ENCODE measurements around the gene KIF6. TPM values are rescaled to one million over a fixed set of nuclear protein-coding genes. Genes with fewer than 3 reads are reported as not detected.
A peak's percentile ranks its signal among the peaks of the same experiment; 100 is the strongest.

KIF6 gene
- total RNA-seq, 1 donor from 2014 or later: 0.33 TPM

GRCh38 chr6:39303425-39304153 is 421.6 kb downstream of the KIF6 start:
- no peak overlapping the region for H3K27ac Mint-ChIP-seq
- no peaks in the 10 kb centered on the region for H3K9me3 Mint-ChIP-seq
- no peaks in the 10 kb centered on the region for H3K36me3 Mint-ChIP-seq (ENCODE audit: low read depth)
- intact Hi-C loops (cut with micrococcal nuclease): loop anchor here (1.0 to 5.0 kb wide), 4 partner anchors 74 to 331 kb away; partner anchors contain the start of gene KCNK5
- peaks cover 2% of the 10 kb centered on the region for H3K27me3 Mint-ChIP-seq
- peaks cover 8% of the 10 kb centered on the region for H3K4me1 Mint-ChIP-seq
- H3K4me3 Mint-ChIP-seq: no peak overlapping the region
- no peak for DNase-seq

- H3K4me1 Mint-ChIP-seq: peaks cover 8% of the 10 kb centered on the region
- H3K27me3 Mint-ChIP-seq: peaks cover 2% of the 10 kb centered on the region
- H3K4me3 Mint-ChIP-seq: peak overlapping the region; percentile 74
- H3K27ac Mint-ChIP-seq: no peak overlapping the region
- intact Hi-C loops (cut with micrococcal nuclease): loop anchor here (1.0 to 5.0 kb wide), 4 partner anchors 74 to 330 kb away; partner anchors contain the start of gene KCNK5
- H3K36me3 Mint-ChIP-seq (ENCODE audit: low read depth): no peaks in the 10 kb centered on the region
- peak; percentile 96 for DNase-seq
- H3K9me3 Mint-ChIP-seq: no peaks in the 10 kb centered on the region
These were observed 422.4 kb downstream of the KIF6 start for GRCh38 chr6:39302669-39303424.

GRCh38 chr6:39302011-39302410 is 423.2 kb downstream of the KIF6 start:
- no peaks in the 10 kb centered on the region for H3K27me3 Mint-ChIP-seq
- no peaks in the 10 kb centered on the region for H3K9me3 Mint-ChIP-seq
- intact Hi-C loops (cut with micrococcal nuclease): loop anchor here (2.0 to 5.0 kb wide), 2 partner anchors 305 to 329 kb away; no protein-coding TSS in a partner anchor
- DNase-seq: no peak
- no peak overlapping the region for H3K27ac Mint-ChIP-seq
- no peaks in the 10 kb centered on the region for H3K36me3 Mint-ChIP-seq (ENCODE audit: low read depth)
- H3K4me1 Mint-ChIP-seq: peaks cover 8% of the 10 kb centered on the region
- no peak overlapping the region for H3K4me3 Mint-ChIP-seq

GRCh38 chr6:39301606-39302005 is 423.6 kb downstream of the KIF6 start:
- H3K27ac Mint-ChIP-seq: no peak overlapping the region
- H3K36me3 Mint-ChIP-seq (ENCODE audit: low read depth): no peaks in the 10 kb centered on the region
- no peaks in the 10 kb centered on the region for H3K9me3 Mint-ChIP-seq
- intact Hi-C loops (cut with micrococcal nuclease): loop anchor here (2.0 to 5.0 kb wide), 2 partner anchors 304 to 329 kb away; no protein-coding TSS in a partner anchor
- H3K4me1 Mint-ChIP-seq: peaks cover 8% of the 10 kb centered on the region
- H3K4me3 Mint-ChIP-seq: no peak overlapping the region
- H3K27me3 Mint-ChIP-seq: no peaks in the 10 kb centered on the region
- DNase-seq: no peak

- no peaks in the 10 kb centered on the region for H3K9me3 Mint-ChIP-seq
- no peaks in the 10 kb centered on the region for H3K27me3 Mint-ChIP-seq
- peaks cover 8% of the 10 kb centered on the region for H3K4me1 Mint-ChIP-seq
- H3K4me3 Mint-ChIP-seq: no peak overlapping the region
- no peaks in the 10 kb centered on the region for H3K36me3 Mint-ChIP-seq (ENCODE audit: low read depth)
- intact Hi-C loops (cut with micrococcal nuclease): loop anchor here (5.0 kb wide), 1 partner anchor 303 kb away; no protein-coding TSS in a partner anchor
- no peak for DNase-seq
- H3K27ac Mint-ChIP-seq: no peak overlapping the region
These were observed 424.5 kb downstream of the KIF6 start for GRCh38 chr6:39300739-39301138.

- H3K9me3 Mint-ChIP-seq: no peaks in the 10 kb centered on the region
- H3K27ac Mint-ChIP-seq: no peak overlapping the region
- peaks cover 10% of the 10 kb centered on the region for H3K4me1 Mint-ChIP-seq
- no peaks in the 10 kb centered on the region for H3K36me3 Mint-ChIP-seq (ENCODE audit: low read depth)
- intact Hi-C loops (cut with micrococcal nuclease): no loop called here
- no peak for DNase-seq
- no peaks in the 10 kb centered on the region for H3K27me3 Mint-ChIP-seq
- H3K4me3 Mint-ChIP-seq: no peak overlapping the region
These were observed 427.1 kb downstream of the KIF6 start for GRCh38 chr6:39298061-39298460.

DNA sequence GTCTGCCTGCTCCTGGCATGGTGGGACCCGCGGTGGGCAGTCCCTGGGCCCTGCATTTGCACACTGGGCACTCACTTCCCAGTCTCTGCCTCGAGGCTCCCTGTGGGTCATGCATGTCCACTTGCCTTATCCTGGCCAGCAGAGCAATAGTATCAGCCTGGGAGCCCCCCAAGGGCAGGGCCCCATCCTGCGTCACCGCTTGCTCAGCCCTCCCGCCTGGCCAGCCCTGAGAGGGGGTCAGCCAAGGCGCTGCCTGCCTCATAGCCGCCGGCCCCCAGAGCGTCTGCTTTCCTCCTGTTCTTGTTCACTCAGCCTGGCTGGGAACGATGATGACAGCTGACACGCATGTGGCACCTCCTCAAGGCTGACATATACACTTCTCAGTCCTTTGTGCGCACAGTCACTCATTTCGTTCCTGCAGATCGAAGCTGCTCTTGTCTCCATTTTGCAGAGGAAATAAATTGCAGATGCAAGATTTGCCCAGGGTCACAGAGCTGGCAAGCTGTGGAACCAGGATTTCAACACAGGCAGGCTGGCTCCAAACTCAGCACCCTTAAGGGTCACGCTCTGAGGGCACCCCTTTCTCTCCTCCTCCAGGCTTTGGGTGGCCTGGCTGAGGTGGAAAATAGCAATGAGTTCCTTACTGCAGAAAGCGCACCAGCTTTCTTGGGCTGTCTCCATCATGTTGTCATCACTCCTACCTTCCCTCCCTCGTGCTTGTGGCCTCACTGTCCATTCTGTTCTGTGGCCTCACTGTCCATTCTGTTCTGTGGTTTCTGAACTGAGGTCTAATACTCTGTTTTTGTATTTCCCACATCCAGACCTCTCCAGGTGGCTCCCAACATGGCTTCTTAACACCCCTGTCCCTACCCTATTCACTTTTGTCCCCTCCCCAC is 428.2 kb downstream of the KIF6 start:
- Mint-ChIP-seq H3K27me3 (peaks cover 6% of the 10 kb centered on the region), H3K36me3 (ENCODE audit: low read depth) (no peaks in the 10 kb centered on the region), H3K4me3 (no peak overlapping the region), H3K27ac (no peak overlapping the region), H3K4me1 (peaks cover 3% of the 10 kb centered on the region), H3K9me3 (no peaks in the 10 kb centered on the region)
- intact Hi-C loops (cut with micrococcal nuclease): no loop called here
- no peak for DNase-seq

GRCh38 chr6:39295611-39296011 is 429.6 kb downstream of the KIF6 start:
- no peaks in the 10 kb centered on the region for H3K36me3 Mint-ChIP-seq (ENCODE audit: low read depth)
- peaks cover 3% of the 10 kb centered on the region for H3K4me1 Mint-ChIP-seq
- no peak for DNase-seq
- H3K27me3 Mint-ChIP-seq: peaks cover 8% of the 10 kb centered on the region
- H3K9me3 Mint-ChIP-seq: no peaks in the 10 kb centered on the region
- intact Hi-C loops (cut with micrococcal nuclease): no loop called here
- no peak overlapping the region for H3K4me3 Mint-ChIP-seq
- H3K27ac Mint-ChIP-seq: no peak overlapping the region

- intact Hi-C loops (cut with micrococcal nuclease): no loop called here
- no peak for DNase-seq
- H3K4me3 Mint-ChIP-seq: no peak overlapping the region
- H3K27me3 Mint-ChIP-seq: peaks cover 8% of the 10 kb centered on the region
- no peaks in the 10 kb centered on the region for H3K9me3 Mint-ChIP-seq
- H3K36me3 Mint-ChIP-seq (ENCODE audit: low read depth): no peaks in the 10 kb centered on the region
- peak overlapping the region; percentile 6 for H3K27ac Mint-ChIP-seq
- H3K4me1 Mint-ChIP-seq: peaks cover 3% of the 10 kb centered on the region
These were observed 430.3 kb downstream of the KIF6 start for GRCh38 chr6:39294899-39295298.

GRCh38 chr6:39294133-39294532 is 431.1 kb downstream of the KIF6 start:
- no peaks in the 10 kb centered on the region for H3K36me3 Mint-ChIP-seq (ENCODE audit: low read depth)
- no peak overlapping the region for H3K4me3 Mint-ChIP-seq
- H3K27me3 Mint-ChIP-seq: peaks cover 8% of the 10 kb centered on the region
- intact Hi-C loops (cut with micrococcal nuclease): no loop called here
- H3K4me1 Mint-ChIP-seq: peaks cover 3% of the 10 kb centered on the region
- no peaks in the 10 kb centered on the region for H3K9me3 Mint-ChIP-seq
- DNase-seq: no peak
- H3K27ac Mint-ChIP-seq: no peak overlapping the region

DNA sequence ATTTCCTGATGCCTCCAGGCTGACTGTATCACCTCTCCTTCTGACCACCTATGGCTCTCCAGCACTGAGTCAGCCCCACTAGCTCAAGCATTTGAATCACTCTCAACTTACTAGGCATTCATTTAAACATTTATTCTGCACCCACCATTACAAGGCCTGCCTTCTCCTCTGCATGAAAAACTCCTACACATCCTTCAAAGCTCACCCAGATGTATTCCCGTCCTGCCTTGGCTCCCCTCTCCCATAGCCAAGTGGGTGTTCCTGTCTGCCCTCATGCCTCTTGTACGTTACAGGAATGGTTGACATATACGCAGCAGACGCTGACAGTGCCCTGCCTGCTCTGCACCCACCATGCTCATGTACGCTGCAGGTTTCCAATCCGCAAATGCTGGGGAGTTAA is 432.6 kb downstream of the KIF6 start:
- no peak for DNase-seq
- no peak overlapping the region for H3K4me3 Mint-ChIP-seq
- H3K27me3 Mint-ChIP-seq: peaks cover 8% of the 10 kb centered on the region
- peaks cover 5% of the 10 kb centered on the region for H3K4me1 Mint-ChIP-seq
- H3K27ac Mint-ChIP-seq: no peak overlapping the region
- intact Hi-C loops (cut with micrococcal nuclease): no loop called here
- peaks cover 5% of the 10 kb centered on the region for H3K9me3 Mint-ChIP-seq
- no peaks in the 10 kb centered on the region for H3K36me3 Mint-ChIP-seq (ENCODE audit: low read depth)

DNA sequence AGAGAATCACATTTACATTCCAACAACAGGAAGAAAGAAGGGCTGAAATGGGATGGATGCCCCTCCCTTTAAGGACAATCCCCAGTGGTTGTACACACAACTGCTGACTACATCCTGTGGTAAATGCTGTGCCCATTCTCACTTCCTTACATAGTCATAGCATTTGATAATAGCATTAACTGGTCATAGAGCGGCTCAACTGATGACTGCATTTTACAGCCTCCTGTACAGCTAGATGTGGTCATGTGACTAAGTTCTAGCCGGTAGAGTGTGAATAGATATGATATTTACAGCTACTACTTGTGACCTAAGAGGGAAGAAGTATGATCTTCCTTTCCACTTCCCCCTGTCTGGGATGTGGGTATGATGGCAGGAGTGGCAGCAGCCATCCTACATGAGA is 435.7 kb downstream of the KIF6 start:
- no peaks in the 10 kb centered on the region for H3K36me3 Mint-ChIP-seq (ENCODE audit: low read depth)

DNA sequence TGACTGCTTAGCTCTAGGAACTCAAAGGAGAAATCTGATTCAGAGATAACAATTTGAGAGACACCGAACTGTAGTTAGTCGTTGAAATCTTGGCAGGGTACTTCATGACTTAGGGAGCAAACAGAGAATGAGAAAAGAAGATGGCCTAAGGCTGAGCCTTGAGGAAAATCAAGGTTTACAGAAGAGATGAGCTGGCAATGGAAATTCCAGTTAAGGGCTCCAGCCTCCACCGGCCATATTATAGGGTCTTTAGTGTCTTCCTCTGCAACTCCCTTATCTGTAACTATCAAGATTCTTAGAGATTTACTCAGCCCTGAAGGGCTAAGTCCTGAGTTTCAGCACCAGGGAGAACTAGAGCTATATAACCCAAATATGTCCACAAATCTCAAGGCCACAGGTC is 437.6 kb downstream of the KIF6 start:
- Mint-ChIP-seq H3K27me3 (peaks cover 18% of the 10 kb centered on the region), H3K9me3 (peaks cover 5% of the 10 kb centered on the region), H3K4me1 (peaks cover 2% of the 10 kb centered on the region), H3K27ac (no peak overlapping the region), H3K36me3 (ENCODE audit: low read depth) (no peaks in the 10 kb centered on the region), H3K4me3 (no peak overlapping the region)
- intact Hi-C loops (cut with micrococcal nuclease): no loop called here
- DNase-seq: no peak

More for the DNA sequence above, 435.7 kb downstream of the KIF6 start:
- no peak for DNase-seq
- H3K4me3 Mint-ChIP-seq: no peak overlapping the region
- intact Hi-C loops (cut with micrococcal nuclease): no loop called here
- peaks cover 5% of the 10 kb centered on the region for H3K9me3 Mint-ChIP-seq
- no peak overlapping the region for H3K27ac Mint-ChIP-seq
- H3K4me1 Mint-ChIP-seq: peaks cover 2% of the 10 kb centered on the region
- H3K27me3 Mint-ChIP-seq: peaks cover 16% of the 10 kb centered on the region
